Loucy (cell line): ENCODE results near the gene FLYWCH2.

Experiments
- EZH2phosphoT487 ChIP-seq: fragments of 200-600 bp; IDR thresholded peaks from 2 replicates; pipeline ENCODE4 v1.6.1; 2018; ENCODE audit warnings: antibody characterized with exemption, mild to moderate bottlenecking, moderate library complexity, borderline replicate concordance
- TF ChIP-seq, protein P1 (sequence below): fragments of 200-600 bp; sonication (generic); conservative IDR thresholded peaks from 2 replicates; pipeline ENCODE4 v1.5.1; 2014; ENCODE audit warnings: mild to moderate bottlenecking, antibody characterized with exemption, low read length

DNA sequence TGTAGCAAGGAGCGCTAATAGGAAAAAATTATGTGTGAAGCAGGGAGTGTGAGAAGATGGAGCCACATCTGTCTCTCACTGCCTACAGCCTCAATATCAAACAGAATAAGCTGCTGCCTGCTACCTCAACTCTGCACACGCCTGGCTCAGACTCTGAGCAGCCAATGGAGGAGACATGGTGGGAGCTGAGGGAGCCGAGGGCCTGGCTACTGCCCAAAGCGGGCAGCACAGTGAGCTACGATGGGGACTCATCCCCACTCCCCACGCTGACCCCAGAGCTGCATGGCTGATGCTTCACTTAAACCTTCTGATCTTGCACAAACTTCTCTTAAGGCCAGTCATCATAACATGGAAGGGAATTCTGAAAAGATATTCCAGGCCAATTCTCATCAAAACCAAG, 11.1 kb upstream of the FLYWCH2 start:
- TF ChIP-seq, protein P1, sequence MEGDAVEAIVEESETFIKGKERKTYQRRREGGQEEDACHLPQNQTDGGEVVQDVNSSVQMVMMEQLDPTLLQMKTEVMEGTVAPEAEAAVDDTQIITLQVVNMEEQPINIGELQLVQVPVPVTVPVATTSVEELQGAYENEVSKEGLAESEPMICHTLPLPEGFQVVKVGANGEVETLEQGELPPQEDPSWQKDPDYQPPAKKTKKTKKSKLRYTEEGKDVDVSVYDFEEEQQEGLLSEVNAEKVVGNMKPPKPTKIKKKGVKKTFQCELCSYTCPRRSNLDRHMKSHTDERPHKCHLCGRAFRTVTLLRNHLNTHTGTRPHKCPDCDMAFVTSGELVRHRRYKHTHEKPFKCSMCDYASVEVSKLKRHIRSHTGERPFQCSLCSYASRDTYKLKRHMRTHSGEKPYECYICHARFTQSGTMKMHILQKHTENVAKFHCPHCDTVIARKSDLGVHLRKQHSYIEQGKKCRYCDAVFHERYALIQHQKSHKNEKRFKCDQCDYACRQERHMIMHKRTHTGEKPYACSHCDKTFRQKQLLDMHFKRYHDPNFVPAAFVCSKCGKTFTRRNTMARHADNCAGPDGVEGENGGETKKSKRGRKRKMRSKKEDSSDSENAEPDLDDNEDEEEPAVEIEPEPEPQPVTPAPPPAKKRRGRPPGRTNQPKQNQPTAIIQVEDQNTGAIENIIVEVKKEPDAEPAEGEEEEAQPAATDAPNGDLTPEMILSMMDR, result no peak
- no peak for TF ChIP-seq EZH2phosphoT487
